ENCODE measurements around the gene PAK1IP1. TPM values are rescaled to one million over a fixed set of nuclear protein-coding genes. Genes with fewer than 3 reads are reported as not detected.
"Not testable (repeated sequence)": the region's sequence is repeated elsewhere in the genome, so short reads cannot be mapped to it uniquely, and the experiment has no call there.

Gene PAK1IP1
- total RNA-seq, 1 experiment from 2014 or later, result 34.0 TPM

GRCh38 chr6:10746915-10747250 lies 52.1 kb downstream of the PAK1IP1 start:
- H4K20me1 ChIP-seq (ENCODE audit: low read length), result no peaks in the 10 kb centered on the region
- ChIA-PET POLR2A (ENCODE audit: unreplicated experiment) (interaction anchor here (1.9 kb wide), 1 partner anchor 24 kb away, joined by 15 read pairs; the partner anchor contains the start of gene TMEM14C), CTCF (no interaction called here)
- no peak for ATAC-seq
- no peak for DNase-seq
- peaks cover 42% of the 10 kb centered on the region for H3K79me2 ChIP-seq (ENCODE audit: low read length)
- H3K4me1 ChIP-seq (ENCODE audit: insufficient read depth, low read length), result peaks cover 25% of the 10 kb centered on the region
- TSS peak; percentile 74 for BruUV-seq (replicated peaks)
- no peaks in the 10 kb centered on the region for H3K27me3 ChIP-seq (ENCODE audit: low read length)
- peak overlapping the region; percentile 91 for H2AFZ ChIP-seq (ENCODE audit: low read length)
- intact Hi-C loops (cut with micrococcal nuclease), result loop anchor here (1.0 kb wide), 3 partner anchors 12 to 53 kb away; partner anchors contain the start of genes C6orf52 and PAK1IP1
- H3K4me2 ChIP-seq (ENCODE audit: low read length), result peak overlapping the region; percentile 89
- no peak overlapping the region for H3K27ac ChIP-seq (ENCODE audit: low read length)
- H3F3A ChIP-seq (ENCODE audit: low read length, unreplicated experiment), result no peaks in the 10 kb centered on the region
- H3K9me3 ChIP-seq (ENCODE audit: low read length), result no peaks in the 10 kb centered on the region
- H3K36me3 ChIP-seq (ENCODE audit: low read depth, low read length), result peaks cover 5% of the 10 kb centered on the region
- no peaks in the 10 kb centered on the region for H3K9me2 ChIP-seq (replicated peaks; ENCODE audit: low read length)
- TF ChIP-seq, protein P1, sequence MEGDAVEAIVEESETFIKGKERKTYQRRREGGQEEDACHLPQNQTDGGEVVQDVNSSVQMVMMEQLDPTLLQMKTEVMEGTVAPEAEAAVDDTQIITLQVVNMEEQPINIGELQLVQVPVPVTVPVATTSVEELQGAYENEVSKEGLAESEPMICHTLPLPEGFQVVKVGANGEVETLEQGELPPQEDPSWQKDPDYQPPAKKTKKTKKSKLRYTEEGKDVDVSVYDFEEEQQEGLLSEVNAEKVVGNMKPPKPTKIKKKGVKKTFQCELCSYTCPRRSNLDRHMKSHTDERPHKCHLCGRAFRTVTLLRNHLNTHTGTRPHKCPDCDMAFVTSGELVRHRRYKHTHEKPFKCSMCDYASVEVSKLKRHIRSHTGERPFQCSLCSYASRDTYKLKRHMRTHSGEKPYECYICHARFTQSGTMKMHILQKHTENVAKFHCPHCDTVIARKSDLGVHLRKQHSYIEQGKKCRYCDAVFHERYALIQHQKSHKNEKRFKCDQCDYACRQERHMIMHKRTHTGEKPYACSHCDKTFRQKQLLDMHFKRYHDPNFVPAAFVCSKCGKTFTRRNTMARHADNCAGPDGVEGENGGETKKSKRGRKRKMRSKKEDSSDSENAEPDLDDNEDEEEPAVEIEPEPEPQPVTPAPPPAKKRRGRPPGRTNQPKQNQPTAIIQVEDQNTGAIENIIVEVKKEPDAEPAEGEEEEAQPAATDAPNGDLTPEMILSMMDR (conservative IDR thresholded peaks at IDR 0.05; ENCODE audit: low read depth, low read length), result no peak
- TF ChIP-seq EZH2 (IDR thresholded peaks at IDR 0.05; ENCODE audit: low read length, unreplicated experiment), result no peak
- no peak for TF ChIP-seq EZH2phosphoT487 (IDR thresholded peaks at IDR 0.05; ENCODE audit: borderline replicate concordance, low read length)
- H3K4me3 ChIP-seq (ENCODE audit: low read length), result peak overlapping the region; percentile 99
- peak overlapping the region; percentile 96 for H3K9ac ChIP-seq (ENCODE audit: low read length)

GRCh38 chr6:10747251-10747972 lies 52.6 kb downstream of the PAK1IP1 start, which contains the start of gene TMEM14B:
TMEM14B (plus strand) TSS chr6:10747805; CDS start chr6:10749246, 1,441 bp downstream.
- Histone ChIP-seq H3K9ac (ENCODE audit: low read length) (peak within 1 kb of the TSS; percentile 96), H4K20me1 (ENCODE audit: low read length) (no peaks in the 10 kb centered on the region), H3K27ac (ENCODE audit: low read length) (peak within 1 kb of the TSS; percentile 49), H3K27me3 (ENCODE audit: low read length) (no peaks in the 10 kb centered on the region), H3K9me2 (replicated peaks; ENCODE audit: low read length) (no peaks in the 10 kb centered on the region), H3K4me3 (ENCODE audit: low read length) (peak within 1 kb of the TSS; percentile 99), H3K4me2 (ENCODE audit: low read length) (peak within 1 kb of the TSS; percentile 89), H3F3A (ENCODE audit: low read length, unreplicated experiment) (no peaks in the 10 kb centered on the region), H3K4me1 (ENCODE audit: insufficient read depth, low read length) (peaks cover 25% of the 10 kb centered on the region), H2AFZ (ENCODE audit: low read length) (peak within 1 kb of the TSS; percentile 91), H3K79me2 (ENCODE audit: low read length) (peaks cover 42% of the 10 kb centered on the region), H3K9me3 (ENCODE audit: low read length) (no peaks in the 10 kb centered on the region), H3K36me3 (ENCODE audit: low read depth, low read length) (peaks cover 5% of the 10 kb centered on the region)
- no TSS peak for BruUV-seq (replicated peaks)
- POLR2A ChIA-PET (ENCODE audit: unreplicated experiment), result interaction anchor here (0.6 to 1.9 kb wide), 2 partner anchors 24 to 151 kb away, joined by 9 to 15 read pairs; partner anchors contain the start of gene TMEM14C
- ATAC-seq (peak; percentile 95), DNase-seq (peak; percentile 98)
- TF ChIP-seq EZH2phosphoT487 (IDR thresholded peaks at IDR 0.05; ENCODE audit: borderline replicate concordance, low read length), result no peak
- no peak for TF ChIP-seq EZH2 (IDR thresholded peaks at IDR 0.05; ENCODE audit: low read length, unreplicated experiment)
- TF ChIP-seq, protein P1 (conservative IDR thresholded peaks at IDR 0.05; ENCODE audit: low read depth, low read length), result no peak
- CTCF ChIA-PET, result no interaction called here
- intact Hi-C loops (cut with micrococcal nuclease), result loop anchor here (1.0 kb wide), 3 partner anchors 12 to 53 kb away; partner anchors contain the start of genes C6orf52 and PAK1IP1

GRCh38 chr6:10749734-10750133 lies 55.0 kb downstream of the PAK1IP1 start:
- ChIA-PET POLR2A (ENCODE audit: unreplicated experiment) (no interaction called here), CTCF (no interaction called here)
- intact Hi-C loops (cut with micrococcal nuclease), result no loop called here
- Histone ChIP-seq H3F3A (ENCODE audit: low read length, unreplicated experiment) (no peaks in the 10 kb centered on the region), H3K27ac (ENCODE audit: low read length) (no peak overlapping the region), H3K27me3 (ENCODE audit: low read length) (no peaks in the 10 kb centered on the region), H3K36me3 (ENCODE audit: low read depth, low read length) (peaks cover 5% of the 10 kb centered on the region), H3K79me2 (ENCODE audit: low read length) (peaks cover 64% of the 10 kb centered on the region), H3K4me2 (ENCODE audit: low read length) (peak overlapping the region; percentile 89), H3K9ac (ENCODE audit: low read length) (no peak overlapping the region), H4K20me1 (ENCODE audit: low read length) (no peaks in the 10 kb centered on the region), H3K4me3 (ENCODE audit: low read length) (peak overlapping the region; percentile 99; the same call in 1 of the 2 replicates), H3K9me3 (ENCODE audit: low read length) (no peaks in the 10 kb centered on the region), H3K4me1 (ENCODE audit: insufficient read depth, low read length) (peaks cover 25% of the 10 kb centered on the region), H2AFZ (ENCODE audit: low read length) (no peak overlapping the region), H3K9me2 (replicated peaks; ENCODE audit: low read length) (no peaks in the 10 kb centered on the region)
- TF ChIP-seq, protein P1 (conservative IDR thresholded peaks at IDR 0.05; ENCODE audit: low read depth, low read length), result no peak
- TF ChIP-seq EZH2phosphoT487 (IDR thresholded peaks at IDR 0.05; ENCODE audit: borderline replicate concordance, low read length), result no peak
- TF ChIP-seq EZH2 (IDR thresholded peaks at IDR 0.05; ENCODE audit: low read length, unreplicated experiment), result no peak
- DNase-seq (no peak), ATAC-seq (no peak)
- BruUV-seq (replicated peaks), result no TSS peak

GRCh38 chr6:10750568-10750967 lies 55.8 kb downstream of the PAK1IP1 start:
- H3F3A ChIP-seq (ENCODE audit: low read length, unreplicated experiment); H3K9me3 ChIP-seq (ENCODE audit: low read length); H3K4me3 ChIP-seq (ENCODE audit: low read length); CTCF ChIA-PET; DNase-seq; BruUV-seq (replicated peaks); H4K20me1 ChIP-seq (ENCODE audit: low read length); H2AFZ ChIP-seq (ENCODE audit: low read length); H3K9ac ChIP-seq (ENCODE audit: low read length); H3K27ac ChIP-seq (ENCODE audit: low read length); H3K9me2 ChIP-seq (replicated peaks; ENCODE audit: low read length); H3K4me2 ChIP-seq (ENCODE audit: low read length); ATAC-seq; H3K27me3 ChIP-seq (ENCODE audit: low read length); intact Hi-C loops (cut with micrococcal nuclease): not testable (repeated sequence)
- H3K79me2 ChIP-seq (ENCODE audit: low read length), result peaks cover 72% of the 10 kb centered on the region
- H3K36me3 ChIP-seq (ENCODE audit: low read depth, low read length), result peaks cover 11% of the 10 kb centered on the region
- peaks cover 25% of the 10 kb centered on the region for H3K4me1 ChIP-seq (ENCODE audit: insufficient read depth, low read length)
- POLR2A ChIA-PET (ENCODE audit: unreplicated experiment), result interaction anchor here (0.6 kb wide), 1 partner anchor 95 kb away, joined by 3 read pairs; no protein-coding TSS in a partner anchor
